Measurements from ENCODE around the gene NOS1AP.

Gene NOS1AP

DNA sequence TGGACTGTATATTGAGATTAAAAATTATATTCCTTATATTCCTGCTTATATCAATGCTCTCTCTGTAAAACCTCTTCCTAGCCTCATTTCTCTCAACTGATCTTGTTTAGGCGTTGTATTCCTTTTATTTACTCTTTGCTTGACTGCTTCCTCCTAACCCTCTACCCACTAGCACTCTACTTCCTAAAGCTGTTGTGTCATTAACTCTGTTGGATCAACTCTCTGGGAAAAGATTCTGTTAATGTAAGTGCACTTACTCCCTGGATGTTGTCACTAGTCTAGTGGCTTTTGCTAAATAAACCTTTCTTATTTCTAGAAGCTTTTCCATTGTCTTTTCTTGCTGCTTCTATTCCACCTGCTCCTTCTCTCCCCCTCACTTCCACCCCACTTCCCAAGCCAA, 300.7 kb downstream of the NOS1AP start:
- Histone ChIP-seq H3K4me3 (no peak overlapping the region), H3K27ac (no peak overlapping the region)
- no peak for DNase-seq (ENCODE audit: low spot score)
- TF ChIP-seq, protein P1, sequence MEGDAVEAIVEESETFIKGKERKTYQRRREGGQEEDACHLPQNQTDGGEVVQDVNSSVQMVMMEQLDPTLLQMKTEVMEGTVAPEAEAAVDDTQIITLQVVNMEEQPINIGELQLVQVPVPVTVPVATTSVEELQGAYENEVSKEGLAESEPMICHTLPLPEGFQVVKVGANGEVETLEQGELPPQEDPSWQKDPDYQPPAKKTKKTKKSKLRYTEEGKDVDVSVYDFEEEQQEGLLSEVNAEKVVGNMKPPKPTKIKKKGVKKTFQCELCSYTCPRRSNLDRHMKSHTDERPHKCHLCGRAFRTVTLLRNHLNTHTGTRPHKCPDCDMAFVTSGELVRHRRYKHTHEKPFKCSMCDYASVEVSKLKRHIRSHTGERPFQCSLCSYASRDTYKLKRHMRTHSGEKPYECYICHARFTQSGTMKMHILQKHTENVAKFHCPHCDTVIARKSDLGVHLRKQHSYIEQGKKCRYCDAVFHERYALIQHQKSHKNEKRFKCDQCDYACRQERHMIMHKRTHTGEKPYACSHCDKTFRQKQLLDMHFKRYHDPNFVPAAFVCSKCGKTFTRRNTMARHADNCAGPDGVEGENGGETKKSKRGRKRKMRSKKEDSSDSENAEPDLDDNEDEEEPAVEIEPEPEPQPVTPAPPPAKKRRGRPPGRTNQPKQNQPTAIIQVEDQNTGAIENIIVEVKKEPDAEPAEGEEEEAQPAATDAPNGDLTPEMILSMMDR (IDR thresholded peaks at IDR 0.05), result no peak

DNA sequence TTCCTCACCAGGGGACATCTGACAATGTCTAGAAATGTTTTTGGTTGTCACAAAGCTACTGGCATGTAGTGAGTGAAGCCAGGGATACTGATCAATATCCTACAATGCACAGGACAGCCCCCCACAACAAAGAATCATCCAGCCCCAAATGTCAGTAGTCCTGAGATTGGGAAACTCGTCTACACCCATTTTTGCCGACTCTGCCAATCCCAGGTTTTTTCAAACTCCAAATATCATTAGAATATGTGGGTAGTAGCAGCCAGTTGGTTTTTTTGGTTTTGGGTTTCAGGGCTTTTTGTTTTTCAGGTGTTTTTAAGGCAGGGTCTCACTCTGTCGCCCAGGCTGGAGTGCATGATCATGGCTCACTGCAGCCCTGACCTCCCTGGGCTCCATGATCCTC, 301.2 kb downstream of the NOS1AP start:
- TF ChIP-seq, protein P1 (IDR thresholded peaks at IDR 0.05), result no peak

DNA sequence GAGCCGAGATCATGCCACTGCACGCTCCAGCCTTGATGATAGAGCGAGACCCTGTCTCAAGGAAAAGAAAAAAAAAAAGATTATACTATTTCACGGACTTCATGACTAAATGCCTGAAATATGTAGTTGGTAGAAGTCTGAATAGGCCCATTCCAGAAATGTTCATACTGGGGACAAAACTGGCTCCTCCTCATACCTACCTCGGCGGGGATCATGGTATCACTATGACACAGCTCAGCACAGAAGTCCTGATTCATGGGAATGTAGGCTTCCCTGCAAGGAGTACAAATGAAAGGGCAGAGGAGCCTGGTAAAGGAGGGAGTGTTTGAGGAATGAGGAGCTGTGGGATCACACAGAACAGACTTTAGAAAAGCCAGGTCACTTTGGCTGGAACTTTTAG, 302.1 kb downstream of the NOS1AP start:
- Histone ChIP-seq H3K27ac (no peak overlapping the region), H3K4me3 (no peak overlapping the region)
- TF ChIP-seq, protein P1 (IDR thresholded peaks at IDR 0.05), result no peak
- DNase-seq (ENCODE audit: low spot score), result no peak

More for the DNA sequence above, 301.2 kb downstream of the NOS1AP start:
- no peak overlapping the region for H3K27ac ChIP-seq
- H3K4me3 ChIP-seq, result no peak overlapping the region
- no peak for DNase-seq (ENCODE audit: low spot score)

DNA sequence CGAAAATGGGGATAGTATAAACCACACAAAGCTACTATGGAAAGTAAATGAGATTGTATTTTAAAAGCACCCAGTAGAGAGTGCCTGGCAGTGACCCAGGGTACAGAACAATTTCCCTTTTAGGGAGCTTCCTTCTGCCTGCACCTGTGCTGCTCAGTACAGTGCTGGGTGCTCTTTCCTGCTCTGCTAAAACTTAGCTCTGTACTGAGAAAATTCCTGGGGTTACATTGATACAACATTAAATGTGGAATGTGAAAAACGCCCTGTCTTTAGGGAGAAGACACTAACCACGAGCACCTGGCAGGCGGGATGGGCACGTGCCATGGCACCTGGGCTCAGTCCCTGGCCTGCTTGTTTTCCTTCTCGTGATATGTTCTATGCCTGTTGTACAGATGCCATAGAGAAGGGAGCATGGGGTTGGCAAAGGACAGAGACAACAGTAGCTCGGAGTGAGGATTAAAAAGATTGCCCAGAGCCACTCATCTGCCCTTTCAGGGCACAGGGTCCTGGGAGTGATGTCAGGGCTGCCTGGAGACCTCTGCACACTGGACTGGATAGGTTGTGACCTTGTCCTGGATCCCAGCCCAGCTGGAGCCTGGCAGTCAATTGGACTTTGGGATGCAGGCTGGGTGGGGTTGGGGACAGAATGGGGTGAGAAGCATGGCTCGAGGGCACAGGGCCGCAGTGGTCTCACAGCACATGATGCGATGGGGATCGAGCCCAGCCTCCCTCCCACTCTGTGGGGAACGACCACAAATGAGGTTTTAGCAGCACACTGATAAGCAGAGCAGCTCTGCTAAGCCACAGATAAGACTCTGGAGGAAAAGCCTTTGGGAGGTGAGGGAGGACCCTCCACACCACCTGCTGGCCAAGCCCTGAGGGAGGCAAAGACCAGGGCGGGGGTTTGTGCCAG, 302.9 kb downstream of the NOS1AP start:
- DNase-seq (ENCODE audit: low spot score), result no peak
- TF ChIP-seq, protein P1 (IDR thresholded peaks at IDR 0.05), result no peak
- Histone ChIP-seq H3K27ac (no peak overlapping the region), H3K4me3 (no peak overlapping the region)

DNA sequence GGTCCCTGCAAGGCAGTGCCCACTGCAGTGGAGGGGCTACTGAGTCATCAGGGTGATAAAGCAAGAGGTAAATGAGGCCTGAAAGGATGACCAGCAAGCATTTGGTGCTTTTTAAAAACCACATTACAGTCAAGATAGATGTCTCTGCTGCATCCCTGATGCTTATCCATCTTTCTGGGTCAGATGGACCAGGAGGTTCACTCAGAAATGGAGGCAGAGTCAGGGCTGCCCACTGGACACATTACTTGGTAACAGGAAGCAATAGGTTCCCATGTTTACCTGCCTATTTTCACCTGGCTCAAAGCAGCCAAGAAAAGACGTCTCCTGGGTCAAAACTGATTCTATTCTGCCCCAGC, 303.6 kb downstream of the NOS1AP start:
- no peak for DNase-seq (ENCODE audit: low spot score)
- Histone ChIP-seq H3K27ac (no peak overlapping the region), H3K4me3 (no peak overlapping the region)
- TF ChIP-seq, protein P1 (IDR thresholded peaks at IDR 0.05), result no peak

DNA sequence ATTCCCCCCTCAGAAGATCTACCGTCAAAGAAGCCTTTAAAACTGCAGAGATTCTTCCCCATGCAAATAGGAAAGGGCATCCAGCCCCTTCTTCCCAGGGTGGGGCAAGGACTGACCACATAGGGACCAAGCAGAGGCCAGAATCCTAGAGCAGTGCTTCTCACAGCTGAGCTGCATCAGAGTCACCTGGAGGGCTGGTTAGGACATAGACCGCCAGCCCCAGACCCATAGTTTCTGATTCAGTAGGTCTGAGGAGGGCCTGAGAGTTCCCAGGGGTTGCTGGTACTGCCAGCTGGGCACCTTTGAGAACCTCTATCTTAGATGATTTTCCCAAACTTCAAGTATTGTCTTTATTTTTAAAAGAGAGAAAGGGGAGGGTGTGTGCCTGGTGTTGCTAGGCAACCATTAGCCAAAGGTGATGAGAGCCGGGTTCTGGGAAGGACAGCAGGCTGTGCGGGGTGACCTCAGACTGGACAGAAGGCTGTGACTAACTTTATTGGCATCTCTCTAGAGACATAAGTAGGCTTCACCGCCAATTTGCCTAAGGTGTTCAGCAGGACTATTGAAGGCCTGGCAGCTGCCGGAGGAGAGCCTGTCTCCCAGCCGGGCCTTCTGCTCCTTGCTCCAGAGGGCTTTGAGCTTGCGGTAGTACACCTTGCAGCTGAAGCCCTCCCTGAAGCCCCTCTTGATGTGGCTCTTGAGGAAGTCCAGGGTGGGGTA, 304.2 kb downstream of the NOS1AP start:
- DNase-seq (ENCODE audit: low spot score), result no peak
- TF ChIP-seq, protein P1 (IDR thresholded peaks at IDR 0.05), result no peak
- Histone ChIP-seq H3K4me3 (no peak overlapping the region), H3K27ac (no peak overlapping the region)

Data from coronary artery (tissue), 2 donors.